Fibroblast of lung (primary cell): ENCODE measurements around the gene UBQLN3.

Experiments
- CTCF ChIP-seq, 2 donors: IDR thresholded peaks in 1 of 2; conservative IDR thresholded peaks in 1 of 2; 1 replicate in 1 of 2; 2 replicates in 1 of 2; pipeline ENCODE4 v1.5.1; 2011 to 2012; ENCODE audit warnings: low read length in 2 of 2, control low read depth in 1 of 2, inconsistent platforms in 1 of 2, low read depth in 1 of 2, mild to moderate bottlenecking in 1 of 2
- EZH2 ChIP-seq: IDR thresholded peaks from 2 replicates; pipeline ENCODE4 v1.5.1; 2012; ENCODE audit warnings: low read length, control low read depth, mild to moderate bottlenecking; ENCODE audit errors: missing control alignments

GRCh38 chr11:5534046-5534445, 24.3 kb upstream of the UBQLN3 start:
- no peak for TF ChIP-seq CTCF (conservative IDR thresholded peaks at IDR 0.05 in 1 of 2, IDR thresholded peaks at IDR 0.05 in 1 of 2; ENCODE audit: low read depth in 1 of 2, low read length in 2 of 2)
- TF ChIP-seq EZH2: no peak
